HG03432 (cell line): ENCODE results near the gene TMC1.

ENCODE experiments used
- ATAC-seq: cut with Tn5 transposase; IDR thresholded peaks from one replicate; pipeline ENCODE4 v1.9.1; 2021; ENCODE audit warnings: mild to moderate bottlenecking, moderate library complexity; ENCODE audit not compliant: unreplicated experiment

Gene TMC1

DNA sequence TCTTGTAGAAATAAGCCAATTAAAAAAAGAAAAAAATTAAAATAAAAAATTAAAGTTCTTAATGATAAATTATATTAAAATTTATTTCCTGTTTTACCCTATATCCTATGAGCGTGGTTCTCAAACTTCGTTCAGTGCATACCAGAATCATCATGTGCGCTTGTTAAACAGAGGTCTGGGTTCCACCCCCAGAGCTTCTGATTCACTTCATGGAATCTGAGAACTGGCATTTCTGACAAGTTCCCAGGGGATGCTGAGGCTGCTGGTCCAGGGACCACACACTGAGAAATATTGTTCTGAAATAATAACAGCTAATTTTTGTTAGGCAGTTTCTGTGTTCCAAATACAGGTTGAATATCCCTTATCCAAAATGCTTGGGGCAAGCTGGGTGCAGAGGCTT, 79.3 kb downstream of the TMC1 start:
- ATAC-seq, result no peak

GRCh38 chr9:72601615-72602014, 80.2 kb downstream of the TMC1 start:
- ATAC-seq, result no peak

GRCh38 chr9:72612449-72612848, 91.0 kb downstream of the TMC1 start:
- no peak for ATAC-seq

- no peak for ATAC-seq
Measured at GRCh38 chr9:72614067-72614466, 92.7 kb downstream of the TMC1 start.

- ATAC-seq, result no peak
Measured at GRCh38 chr9:72615931-72616330, 94.5 kb downstream of the TMC1 start.

DNA sequence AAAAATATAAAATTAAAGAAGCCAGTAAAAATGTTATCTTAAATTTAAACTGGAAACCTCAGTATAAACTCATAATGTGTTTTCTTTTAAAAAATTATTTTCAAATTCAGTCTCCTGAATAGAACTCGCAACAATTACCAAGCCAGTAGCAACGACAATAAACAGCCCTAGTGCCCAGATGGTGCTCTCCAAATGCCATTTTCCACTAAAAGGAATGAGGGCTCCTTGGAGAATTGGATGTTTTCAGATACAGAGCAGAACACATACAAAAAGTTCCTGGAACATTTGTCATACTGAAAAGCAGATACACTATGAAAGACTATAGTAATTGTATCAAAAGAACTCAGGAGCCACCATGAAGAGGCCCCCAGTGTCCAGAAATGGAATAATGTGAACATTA, 97.4 kb downstream of the TMC1 start:
- no peak for ATAC-seq

GRCh38 chr9:72622186-72622585, 100.8 kb downstream of the TMC1 start:
- ATAC-seq, result no peak

GRCh38 chr9:72623156-72623555, 101.7 kb downstream of the TMC1 start:
- no peak for ATAC-seq

- no peak for ATAC-seq
Measured at GRCh38 chr9:72627147-72627546, 105.7 kb downstream of the TMC1 start.

DNA sequence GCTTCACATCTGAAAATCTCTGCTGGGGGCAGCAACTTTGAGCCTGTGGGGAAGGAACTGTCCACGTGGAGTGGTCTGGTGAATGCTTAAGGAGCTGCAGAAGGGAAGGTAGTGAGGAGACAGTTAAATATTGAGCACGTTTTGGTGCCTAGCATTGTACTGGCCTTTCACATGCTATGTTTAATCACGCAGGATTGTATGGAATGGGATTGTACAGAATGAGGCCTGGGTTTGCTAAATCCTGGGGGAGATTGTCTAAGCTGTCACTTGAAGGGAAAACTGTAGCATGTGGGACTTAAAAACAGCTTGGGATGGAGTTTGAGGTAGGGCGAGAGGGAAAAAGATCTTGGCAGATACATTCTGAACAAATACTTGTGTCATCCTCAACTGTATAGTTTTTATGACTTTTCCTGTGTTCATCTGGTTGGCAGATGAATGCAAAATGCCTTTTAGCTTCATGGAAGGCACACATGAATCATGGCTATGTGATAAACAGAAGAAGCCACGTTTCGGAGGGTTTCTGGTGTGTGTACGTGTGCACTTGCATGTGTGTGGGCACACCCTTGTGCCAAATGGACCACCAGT, 106.6 kb downstream of the TMC1 start:
- ATAC-seq, result no peak

- no peak for ATAC-seq
Measured at GRCh38 chr9:72633966-72634365, 112.6 kb downstream of the TMC1 start.

DNA sequence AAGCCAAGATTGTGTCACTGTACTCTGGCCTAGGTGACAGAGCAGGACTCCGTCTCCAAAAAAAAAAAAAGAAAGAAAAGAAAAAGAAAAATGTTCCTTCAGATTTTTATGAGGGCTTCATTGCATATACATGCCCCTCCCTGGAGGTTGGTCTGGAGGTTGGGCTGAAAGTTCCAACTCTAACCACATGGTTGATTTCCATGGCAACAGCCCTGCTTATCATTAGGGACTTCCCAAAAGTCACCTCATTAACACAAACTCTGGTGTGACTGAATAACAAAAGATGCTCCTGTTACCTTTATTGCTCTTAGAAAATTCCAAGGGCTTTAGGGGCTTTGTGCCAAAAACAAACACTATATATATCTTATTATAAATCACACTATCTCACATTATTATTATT, 113.8 kb downstream of the TMC1 start:
- peak; percentile 96 for ATAC-seq

DNA sequence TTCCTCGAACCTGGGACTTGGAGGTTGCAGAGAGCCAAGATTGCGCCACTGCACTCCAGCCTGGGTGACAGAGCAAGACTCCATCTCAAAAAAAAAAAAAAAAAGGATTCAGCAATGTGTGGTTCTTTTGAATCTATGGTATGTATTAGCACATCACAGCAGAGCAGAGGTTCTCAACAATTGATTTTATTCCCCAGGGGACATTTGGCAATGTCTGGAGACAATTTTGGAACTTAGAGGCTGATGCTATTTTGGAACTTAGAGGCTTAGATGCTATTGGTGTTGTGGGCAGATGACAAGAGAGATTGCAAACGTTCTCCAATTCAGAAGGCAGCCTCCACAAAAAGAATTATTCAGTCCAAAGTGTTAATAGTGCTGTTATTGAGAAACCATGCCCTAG, 115.2 kb downstream of the TMC1 start:
- no peak for ATAC-seq

- no peak for ATAC-seq
Measured at GRCh38 chr9:72643651-72644050, 122.2 kb downstream of the TMC1 start.

GRCh38 chr9:72646061-72646460, 124.7 kb downstream of the TMC1 start:
- no peak for ATAC-seq

DNA sequence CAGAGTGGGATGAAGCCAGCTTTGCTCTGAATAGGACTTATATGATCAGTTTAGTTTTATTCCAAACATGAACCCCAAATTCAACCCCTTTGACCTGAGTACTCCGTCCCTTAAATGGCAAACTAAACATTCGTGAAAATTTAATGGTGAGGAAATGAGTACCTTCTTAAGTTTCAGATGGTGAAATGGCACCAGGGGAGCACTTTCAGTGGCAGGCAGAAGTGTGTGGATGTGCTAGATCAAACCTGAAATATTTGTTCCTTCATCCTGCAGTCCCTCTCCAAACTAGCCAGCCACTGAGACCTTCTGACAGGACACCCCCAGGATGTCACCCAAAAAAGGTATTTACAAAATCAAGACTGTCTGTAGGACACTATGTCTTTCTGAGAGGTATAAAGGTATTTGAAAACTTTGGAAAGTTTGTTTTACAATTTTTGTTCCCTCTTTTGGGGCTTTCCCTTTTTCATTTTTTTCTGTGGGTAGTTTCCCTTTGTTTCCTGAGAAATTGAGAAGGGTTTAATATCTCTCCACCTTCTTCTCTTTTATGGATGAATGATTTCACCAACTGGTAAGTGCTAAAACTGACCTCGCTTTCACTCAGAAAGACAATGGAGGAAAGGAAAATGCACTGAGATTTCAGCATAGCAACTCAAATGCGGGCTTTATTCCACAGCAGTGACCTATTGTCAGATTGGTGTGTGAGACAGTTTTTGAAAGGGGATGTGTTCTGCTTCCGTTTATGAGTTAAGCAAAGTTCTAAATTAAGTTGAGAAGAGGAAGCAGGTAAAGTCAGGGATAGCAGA, 127.1 kb downstream of the TMC1 start:
- ATAC-seq, result no peak

DNA sequence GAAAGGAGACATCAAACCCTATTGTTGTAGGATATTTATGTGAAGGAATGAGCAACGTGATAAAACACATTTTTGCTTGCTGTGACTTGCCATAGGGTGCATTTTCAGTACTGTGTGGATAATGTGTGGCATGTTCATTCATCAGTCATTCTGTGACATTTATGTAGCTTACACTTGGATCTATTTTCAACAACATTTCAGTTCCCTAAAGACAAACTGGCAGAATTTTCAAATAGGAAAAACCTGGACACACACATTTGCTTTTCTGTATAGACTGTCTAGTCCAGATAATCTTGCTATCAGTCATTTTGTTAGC, 127.7 kb downstream of the TMC1 start:
- no peak for ATAC-seq

GRCh38 chr9:72650206-72650605, 128.8 kb downstream of the TMC1 start:
- ATAC-seq, result no peak

DNA sequence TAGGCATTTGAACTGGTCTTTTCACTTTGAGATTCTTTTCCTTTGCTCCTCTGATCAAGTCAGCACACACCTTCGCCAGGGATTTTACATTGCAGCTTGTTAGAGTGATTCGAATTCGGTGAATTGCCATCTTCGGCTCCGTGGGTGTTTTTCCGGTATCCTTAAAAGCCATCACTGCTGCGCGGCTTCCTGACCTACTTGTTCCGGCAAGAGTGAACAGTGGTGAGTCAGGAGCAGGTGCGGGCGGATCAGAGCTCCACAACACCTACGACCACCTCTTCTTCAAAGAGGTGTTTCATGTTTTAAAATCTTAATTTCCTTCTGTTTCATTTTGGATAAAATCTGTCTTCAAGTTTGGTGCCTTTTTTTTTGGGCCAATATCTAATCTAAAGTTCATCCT, 134.6 kb downstream of the TMC1 start:
- ATAC-seq, result no peak

- ATAC-seq, result no peak
Measured at GRCh38 chr9:72657023-72657422, 135.6 kb downstream of the TMC1 start.

- no peak for ATAC-seq
Measured at GRCh38 chr9:72658703-72659102, 137.3 kb downstream of the TMC1 start.

GRCh38 chr9:72661401-72662135, 140.2 kb downstream of the TMC1 start:
- ATAC-seq, result no peak
